BJ (cell line): ENCODE measurements around the gene RBFOX1. TPM values are rescaled to one million over a fixed set of nuclear protein-coding genes. Genes with fewer than 3 reads are reported as not detected.

Source experiments
- CTCF ChIA-PET: fragments of 350-600 bp; formaldehyde crosslinking; extraction: SDS; loops from one replicate; lab custom pipeline; 2021; ENCODE audit warnings: antibody characterized with exemption, inconsistent platforms; lab: Yijun Ruan, JAX
- POLR2A ChIA-PET: fragments of 300-600 bp; sonication (Branson Sonifier 250); formaldehyde crosslinking; extraction: SDS; loops from one replicate; lab custom pipeline; 2021; ENCODE audit warnings: antibody characterized with exemption; lab: Charles Lee
- DNase-seq: peaks from one replicate; pipeline ENCODE4 v3.0.0-alpha.2; 2011; ENCODE audit warnings: low read depth
- H3K27me3 ChIP-seq: 2 replicates; pipeline ENCODE4 v1.6.0; 2011; ENCODE audit warnings: low read length; ENCODE audit not compliant: control insufficient read depth, insufficient read depth
- H3K36me3 ChIP-seq: 2 replicates; pipeline ENCODE4 v1.5.1; 2011; ENCODE audit warnings: low read length; ENCODE audit not compliant: control insufficient read depth, insufficient read depth
- H3K4me3 ChIP-seq: 2 replicates; pipeline ENCODE4 v1.5.1; 2011; ENCODE audit warnings: low read depth, mild to moderate bottlenecking, control low read depth, low read length
- CTCF ChIP-seq: IDR thresholded peaks from 2 replicates; pipeline ENCODE4 v1.5.1; 2011; ENCODE audit warnings: low read depth, mild to moderate bottlenecking, control low read depth, inconsistent platforms, low read length, moderate library complexity; ENCODE audit not compliant: insufficient read depth
- polyA plus RNA-seq: library from polyadenylated mRNA; depleted of rRNA; stranded (reverse); fragments of >200 nt; gene quantifications from 2 replicates; pipeline ENCODE4 v1.2.3, GENCODE V29; 2011

Gene RBFOX1
- polyA plus RNA-seq, 1 experiment, result not detected

GRCh38 chr16:7713244-7713643, 380.6 kb downstream of the RBFOX1 start:
- TF ChIP-seq CTCF, result no peak
- Histone ChIP-seq H3K4me3 (no peak overlapping the region), H3K27me3 (no peaks in the 10 kb centered on the region), H3K36me3 (no peaks in the 10 kb centered on the region)
- ChIA-PET CTCF (no interaction called here), POLR2A (no interaction called here)
- DNase-seq, result no peak

DNA sequence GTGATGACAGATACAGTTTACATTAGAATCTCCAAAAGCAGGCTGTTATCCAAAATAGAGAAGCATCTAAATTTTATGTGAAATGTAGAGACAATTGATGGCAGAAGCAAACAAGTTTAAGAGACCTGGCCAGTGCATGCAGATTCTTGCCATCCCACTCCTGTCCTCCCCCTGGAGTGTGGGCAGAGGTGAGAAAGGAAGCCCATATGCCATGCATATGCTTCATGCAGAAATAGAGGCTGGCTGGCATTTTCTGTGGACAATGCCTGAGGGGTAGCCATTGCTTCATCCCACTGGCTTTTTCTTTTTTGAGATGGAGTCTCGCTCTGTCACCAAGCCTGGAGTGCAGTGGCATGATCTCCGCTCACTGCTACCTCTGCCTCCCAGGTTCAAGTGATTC, 382.1 kb downstream of the RBFOX1 start:
- ChIA-PET POLR2A (no interaction called here), CTCF (interaction anchor here (0.5 to 0.6 kb wide), 2 partner anchors 189 to 1072 kb away, joined by 3 read pairs; no protein-coding TSS in a partner anchor)
- Histone ChIP-seq H3K36me3 (no peaks in the 10 kb centered on the region), H3K4me3 (no peak overlapping the region), H3K27me3 (no peaks in the 10 kb centered on the region)
- no peak for DNase-seq
- TF ChIP-seq CTCF, result no peak

DNA sequence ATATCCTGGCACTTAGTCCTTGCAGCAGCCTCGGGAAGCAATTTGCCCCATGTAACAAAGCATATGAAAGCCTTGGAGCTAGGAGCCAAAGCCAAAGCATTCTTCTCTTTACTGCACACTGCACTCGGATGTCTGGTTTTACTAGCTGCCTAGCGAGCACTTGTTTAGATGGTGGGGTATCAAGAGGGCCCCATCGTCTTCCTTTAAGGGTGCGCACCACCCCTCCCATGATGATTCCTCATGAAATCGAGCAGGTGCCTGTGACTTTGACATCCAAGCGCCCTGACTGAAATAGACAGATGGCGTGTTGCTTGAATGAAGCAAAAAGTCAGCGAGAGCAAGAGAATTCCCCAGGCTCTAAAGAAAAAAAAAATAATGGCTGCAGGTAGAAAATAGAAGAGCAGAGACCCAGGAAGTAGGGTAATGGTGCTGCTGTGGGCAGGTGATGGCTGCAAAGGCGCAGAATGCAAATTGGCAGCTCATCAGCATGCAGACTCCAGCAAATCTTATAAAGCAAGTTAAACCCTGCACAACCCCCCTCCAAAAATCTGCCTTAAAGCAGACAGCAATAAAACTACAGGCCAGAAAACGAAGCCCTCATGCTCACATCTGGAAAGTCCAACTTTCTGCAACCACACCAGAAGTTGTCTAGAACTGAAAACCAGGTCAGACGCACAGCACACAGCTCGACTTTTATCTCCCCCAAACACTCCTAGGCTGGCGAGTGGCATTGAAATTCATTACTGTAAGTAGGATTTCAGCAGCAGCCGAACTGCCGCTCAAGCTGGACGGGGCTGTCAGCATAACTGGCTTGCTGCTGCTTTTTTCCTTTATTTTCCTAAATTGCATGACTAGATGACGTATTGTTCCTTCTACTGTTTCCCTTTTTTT, 384.3 kb downstream of the RBFOX1 start:
- DNase-seq, result no peak
- H3K36me3 ChIP-seq, result no peaks in the 10 kb centered on the region
- ChIA-PET POLR2A (no interaction called here), CTCF (no interaction called here)
- no peak for TF ChIP-seq CTCF
- no peak overlapping the region for H3K4me3 ChIP-seq
- H3K27me3 ChIP-seq, result no peaks in the 10 kb centered on the region

GRCh38 chr16:7722761-7723160, 390.1 kb downstream of the RBFOX1 start:
- ChIA-PET CTCF (no interaction called here), POLR2A (no interaction called here)
- DNase-seq, result no peak
- no peaks in the 10 kb centered on the region for H3K27me3 ChIP-seq
- no peak for TF ChIP-seq CTCF
- no peaks in the 10 kb centered on the region for H3K36me3 ChIP-seq
- H3K4me3 ChIP-seq, result no peak overlapping the region

- Histone ChIP-seq H3K36me3 (no peaks in the 10 kb centered on the region), H3K4me3 (no peak overlapping the region), H3K27me3 (no peaks in the 10 kb centered on the region)
- ChIA-PET CTCF (no interaction called here), POLR2A (no interaction called here)
- DNase-seq, result no peak
- TF ChIP-seq CTCF, result no peak
These were observed 398.5 kb downstream of the RBFOX1 start for GRCh38 chr16:7731141-7731540.
